ENCODE data around the gene ASCC3. TPM values are rescaled to one million over a fixed set of nuclear protein-coding genes. Genes with fewer than 3 reads are reported as not detected.

Gene ASCC3
- polyA plus RNA-seq, 2 of the 4 experiments (the other 2 are of a cell fraction) = 17.4 to 35.3 TPM

GRCh38 chr6:100633096-100633777 lies 247.9 kb downstream of the ASCC3 start:
- peak overlapping the region; percentile 38 to 62; a peak in 4 of 6 replicates for H3K27ac ChIP-seq
- TF ChIP-seq HDAC2 (IDR thresholded peaks at IDR 0.05) = no peak
- no peak for TF ChIP-seq TFCP2L1 (CRISPR knock-in tag; IDR thresholded peaks at IDR 0.05)
- TF ChIP-seq ZNF302 (CRISPR knock-in tag; IDR thresholded peaks at IDR 0.05) = no peak
- TF ChIP-seq BHLHE40 (IDR thresholded peaks at IDR 0.05; ENCODE audit: low read depth, low read length) = no peak
- no peak for TF ChIP-seq ATOH8 (CRISPR knock-in tag; IDR thresholded peaks at IDR 0.05; ENCODE audit: low read depth)
- TF ChIP-seq FOSL2 (IDR thresholded peaks at IDR 0.05) = no peak
- TF ChIP-seq FOSL2 (CRISPR knock-in tag; IDR thresholded peaks at IDR 0.05) = peak; percentile 47
- TF ChIP-seq EHMT2 (IDR thresholded peaks at IDR 0.05; ENCODE audit: low read depth) = no peak
- peak overlapping the region; percentile 80 for H3K4me2 ChIP-seq
- peak; percentile 16 to 84 for DNase-seq (ENCODE audit: low read depth in 1 of 2, low spot score in 1 of 2)
- H3K4me3 ChIP-seq = no peak overlapping the region
- peak; percentile 100 for ATAC-seq
- peaks cover 14% of the 10 kb centered on the region; the same call in 2 of the 3 replicates for H3K4me1 ChIP-seq
- 40% methylated on average over 10 of the region's 10 CpGs for WGBS (ENCODE audit: missing lambda C conversion rate)
- POLR2A ChIA-PET = no interaction called here
- no peaks in the 10 kb centered on the region for H3K9me3 ChIP-seq
- CTCF ChIA-PET = no interaction called here
- no peak for FAIRE-seq

- Histone ChIP-seq H3K4me1 (peaks cover 14% of the 10 kb centered on the region; the same call in 2 of the 3 replicates), H3K4me2 (no peak overlapping the region), H3K4me3 (no peak overlapping the region), H3K9me3 (no peaks in the 10 kb centered on the region), H3K27ac (no peak overlapping the region)
- TF ChIP-seq MAZ (IDR thresholded peaks at IDR 0.05; ENCODE audit: borderline replicate concordance, low read depth, low read length) (no peak), BHLHE40 (IDR thresholded peaks at IDR 0.05; ENCODE audit: low read depth, low read length) (no peak), CBX2 (IDR thresholded peaks at IDR 0.05; ENCODE audit: borderline replicate concordance, low read depth) (no peak), ZNF302 (CRISPR knock-in tag; IDR thresholded peaks at IDR 0.05) (no peak), RCOR1 (IDR thresholded peaks at IDR 0.05; ENCODE audit: low read depth, low read length) (no peak), FOSL2 (IDR thresholded peaks at IDR 0.05) (no peak), FOSL2 (CRISPR knock-in tag; IDR thresholded peaks at IDR 0.05) (no peak), RAD21 (conservative IDR thresholded peaks at IDR 0.05 in 1 of 2, IDR thresholded peaks at IDR 0.05 in 1 of 2) (no peak), MAFK (IDR thresholded peaks at IDR 0.05; ENCODE audit: partially characterized antibody) (no peak), CBX8 (IDR thresholded peaks at IDR 0.05) (no peak), SREBF2 (IDR thresholded peaks at IDR 0.05) (no peak), RARB (CRISPR knock-in tag; IDR thresholded peaks at IDR 0.05) (no peak), EHMT2 (IDR thresholded peaks at IDR 0.05; ENCODE audit: low read depth) (no peak), HDAC2 (IDR thresholded peaks at IDR 0.05) (no peak)
- ChIA-PET POLR2A (no interaction called here), CTCF (interaction anchor here (1.2 kb wide), 1 partner anchor 30 kb away, joined by 4 read pairs; no protein-coding TSS in a partner anchor)
- DNase-seq (ENCODE audit: low read depth in 1 of 2, low spot score in 1 of 2) (no peak), FAIRE-seq (no peak), ATAC-seq (no peak)
- WGBS (ENCODE audit: missing lambda C conversion rate) = 59% methylated on average over 2 of the region's 2 CpGs
Observed at GRCh38 chr6:100630536-100630935, 250.6 kb downstream of the ASCC3 start.

GRCh38 chr6:100627911-100628758 lies 253.0 kb downstream of the ASCC3 start:
- 83% methylated on average over 3 of the region's 3 CpGs for WGBS (ENCODE audit: missing lambda C conversion rate)
- ATAC-seq = no peak
- H3K9me3 ChIP-seq = no peaks in the 10 kb centered on the region
- no peak overlapping the region for H3K4me2 ChIP-seq
- peaks cover 8% of the 10 kb centered on the region; the same call in 2 of the 3 replicates for H3K4me1 ChIP-seq
- no peak overlapping the region for H3K27ac ChIP-seq
- POLR2A ChIA-PET = no interaction called here
- no peak for DNase-seq (ENCODE audit: low read depth in 1 of 2, low spot score in 1 of 2)
- TF ChIP-seq MAFK (IDR thresholded peaks at IDR 0.05; ENCODE audit: partially characterized antibody) (peak; percentile 30), PHF8 (IDR thresholded peaks at IDR 0.05; ENCODE audit: borderline replicate concordance, low read depth) (no peak)
- H3K4me3 ChIP-seq = no peak overlapping the region
- no peak for FAIRE-seq
- CTCF ChIA-PET = no interaction called here

- ChIA-PET CTCF (interaction anchor here (0.8 to 0.9 kb wide), 2 partner anchors 510 to 527 kb away, joined by 3 read pairs; no protein-coding TSS in a partner anchor), POLR2A (no interaction called here)
- FAIRE-seq (no peak), ATAC-seq (no peak), DNase-seq (ENCODE audit: low read depth in 1 of 2, low spot score in 1 of 2) (no peak)
- H3K4me1 ChIP-seq = peaks cover 2% of the 10 kb centered on the region; the same call in 1 of the 3 replicates
- no peak overlapping the region for H3K27ac ChIP-seq
- TF ChIP-seq CBX8 (IDR thresholded peaks at IDR 0.05) (no peak), MYC (IDR thresholded peaks at IDR 0.05; ENCODE audit: borderline replicate concordance, low read length) (no peak), ZFP36 (IDR thresholded peaks at IDR 0.05; ENCODE audit: borderline replicate concordance, partially characterized antibody) (no peak)
- WGBS (ENCODE audit: missing lambda C conversion rate) = 92% methylated on average over 1 of the region's 1 CpG
- no peak overlapping the region for H3K4me3 ChIP-seq
- no peaks in the 10 kb centered on the region for H3K9me3 ChIP-seq
- H3K4me2 ChIP-seq = no peak overlapping the region
Observed at GRCh38 chr6:100626721-100627120, 254.4 kb downstream of the ASCC3 start.
